CD8-positive, alpha-beta memory T cell (primary cell): ENCODE measurements around the gene SLC35E4. TPM values are rescaled to one million over a fixed set of nuclear protein-coding genes. Genes with fewer than 3 reads are reported as not detected.

Experiments used
- CTCF ChIA-PET: fragments of 350-600 bp; sonication (Branson Sonifier 250); formaldehyde crosslinking; loops from one replicate; lab custom pipeline; 2021; ENCODE audit warnings: antibody characterized with exemption; lab: Charles Lee
- POLR2A ChIA-PET: fragments of 350-600 bp; sonication (Branson Sonifier 250); formaldehyde crosslinking; loops from one replicate; lab custom pipeline; 2021; ENCODE audit warnings: antibody characterized with exemption; lab: Charles Lee
- DNase-seq, 5 donors: peaks; one replicate each; pipeline versions ENCODE4 v3.0.0 to v3.0.0-alpha.2; 2020 to 2022; ENCODE audit warnings: mixed read lengths in 1 of 5
- H3K27ac ChIP-seq: one replicate; pipeline ENCODE4 v1.7.0; 2013; ENCODE audit warnings: low read depth, mild to moderate bottlenecking, low read length, moderate library complexity
- H3K27me3 ChIP-seq: 2 replicates; pipeline ENCODE4 v1.7.0; 2013; ENCODE audit warnings: low read length, mild to moderate bottlenecking; ENCODE audit not compliant: insufficient read depth, poor library complexity, severe bottlenecking
- H3K36me3 ChIP-seq: 2 replicates; pipeline ENCODE4 v1.7.0; 2013; ENCODE audit warnings: mild to moderate bottlenecking, low read length, moderate library complexity; ENCODE audit not compliant: insufficient read depth
- H3K4me1 ChIP-seq: 2 replicates; pipeline ENCODE4 v1.7.0; 2013; ENCODE audit warnings: mild to moderate bottlenecking, low read length, moderate library complexity; ENCODE audit not compliant: insufficient read depth
- H3K4me3 ChIP-seq: 2 replicates; pipeline ENCODE4 v1.7.0; 2013; ENCODE audit warnings: mild to moderate bottlenecking, low read length
- H3K9me3 ChIP-seq: 2 replicates; pipeline ENCODE4 v1.7.0; 2013; ENCODE audit warnings: mild to moderate bottlenecking, low read length
- H3K27ac Mint-ChIP-seq, 8 donors: one replicate each; pipeline ENCODE4 v1.8.0; 2020 to 2021; ENCODE audit warnings: mixed read lengths in 8 of 8, mild to moderate bottlenecking in 6 of 8, inconsistent platforms in 3 of 8, moderate library complexity in 3 of 8
- H3K27me3 Mint-ChIP-seq, 2 donors: one replicate each; pipeline ENCODE4 v1.8.0; 2020 to 2021; ENCODE audit warnings: mixed read lengths in 2 of 2, mild to moderate bottlenecking in 1 of 2, moderate library complexity in 1 of 2
- H3K36me3 Mint-ChIP-seq, 3 donors: one replicate each; pipeline ENCODE4 v1.8.0; 2020 to 2021; ENCODE audit warnings: mixed read lengths in 3 of 3, inconsistent platforms in 1 of 3, mild to moderate bottlenecking in 1 of 3
- H3K4me1 Mint-ChIP-seq, 3 donors: one replicate each; pipeline ENCODE4 v1.8.0; 2020 to 2021; ENCODE audit warnings: mixed read lengths in 3 of 3, inconsistent platforms in 1 of 3, mild to moderate bottlenecking in 1 of 3
- H3K4me3 Mint-ChIP-seq, 7 donors: one replicate each; pipeline ENCODE4 v1.8.0; 2020 to 2021; ENCODE audit warnings: mixed read lengths in 7 of 7, mild to moderate bottlenecking in 6 of 7, moderate library complexity in 4 of 7, inconsistent platforms in 2 of 7
- H3K9me3 Mint-ChIP-seq, 5 donors: one replicate each; pipeline ENCODE4 v1.8.0; 2020 to 2022; ENCODE audit warnings: mixed read lengths in 5 of 5, mild to moderate bottlenecking in 3 of 5, moderate library complexity in 2 of 5, inconsistent platforms in 1 of 5
- polyA plus RNA-seq: library from polyadenylated mRNA; unstranded; fragments of 300-500 nt; fragmentation: Illumina TruSeq; gene quantifications from one replicate; pipeline ENCODE4 v1.2.3, GENCODE V29; 2021
- total RNA-seq, 2 experiments: library from RNA; stranded (reverse); gene quantifications; one replicate each; pipeline ENCODE4 v1.2.3, GENCODE V29; 2021

The SLC35E4 gene
- total and polyA plus RNA-seq, 3 experiments from 2014 or later: 3.3 to 8.4 (median 7.1) TPM

GRCh38 chr22:30643055-30643875, 7.7 kb downstream of the SLC35E4 start:
- Histone ChIP-seq H3K27me3 (no peaks in the 10 kb centered on the region), H3K27ac (no peak overlapping the region), H3K4me3 (no peak overlapping the region), H3K9me3 (no peaks in the 10 kb centered on the region), H3K36me3 (no peaks in the 10 kb centered on the region), H3K4me1 (no peaks in the 10 kb centered on the region)
- CTCF ChIA-PET: interaction anchor here (0.7 to 2.0 kb wide), 3 partner anchors 9 to 442 kb away, joined by 3 to 6 read pairs (median 5); no protein-coding TSS in a partner anchor
- no peak for DNase-seq
- POLR2A ChIA-PET: interaction anchor here (0.5 kb wide), 1 partner anchor 12 kb away, joined by 4 read pairs; no protein-coding TSS in a partner anchor
- Mint-ChIP-seq H3K27me3 (no peaks in the 10 kb centered on the region), H3K4me3 (no peak overlapping the region), H3K36me3 (peaks cover 0 to 5% (median 0%) of the 10 kb centered on the region in 3 donors), H3K27ac (peak overlapping the region in 3 of 8 donors; percentile 15 to 86 (median 61)), H3K9me3 (no peaks in the 10 kb centered on the region), H3K4me1 (peaks cover 0 to 9% (median 1%) of the 10 kb centered on the region in 3 donors)

GRCh38 chr22:30646518-30647160, 11.1 kb downstream of the SLC35E4 start:
- Mint-ChIP-seq H3K4me3 (no peak overlapping the region), H3K36me3 (no peaks in the 10 kb centered on the region)

GRCh38 chr22:30647536-30647935, 12.0 kb downstream of the SLC35E4 start:
- peaks cover 4 to 19% (median 17%) of the 10 kb centered on the region in 3 donors for H3K4me1 Mint-ChIP-seq
- CTCF ChIA-PET: interaction anchor here (4.7 kb wide), 1 partner anchor 13 kb away, joined by 35 read pairs; the partner anchor contains the start of gene SLC35E4

More at GRCh38 chr22:30646518-30647160, 11.1 kb downstream of the SLC35E4 start:
- CTCF ChIA-PET: interaction anchor here (4.7 kb wide), 1 partner anchor 12 kb away, joined by 35 read pairs; the partner anchor contains the start of gene SLC35E4
- Histone ChIP-seq H3K27me3 (no peaks in the 10 kb centered on the region), H3K36me3 (no peaks in the 10 kb centered on the region), H3K9me3 (no peaks in the 10 kb centered on the region), H3K4me3 (no peak overlapping the region), H3K4me1 (no peaks in the 10 kb centered on the region), H3K27ac (no peak overlapping the region)
- Mint-ChIP-seq H3K4me1 (peaks cover 3 to 19% (median 10%) of the 10 kb centered on the region in 3 donors), H3K27ac (peak overlapping the region in 2 of 8 donors; percentile 8 to 65), H3K9me3 (no peaks in the 10 kb centered on the region), H3K27me3 (no peaks in the 10 kb centered on the region)
- no peak for DNase-seq
- POLR2A ChIA-PET: no interaction called here

GRCh38 chr22:30648825-30649224, 13.2 kb downstream of the SLC35E4 start:
- Histone ChIP-seq H3K4me3 (no peak overlapping the region), H3K36me3 (no peaks in the 10 kb centered on the region), H3K27me3 (no peaks in the 10 kb centered on the region), H3K27ac (peak overlapping the region; percentile 18), H3K9me3 (no peaks in the 10 kb centered on the region), H3K4me1 (no peaks in the 10 kb centered on the region)
- no peaks in the 10 kb centered on the region for H3K27me3 Mint-ChIP-seq
- ChIA-PET POLR2A (no interaction called here), CTCF (interaction anchor here (0.9 to 4.7 kb wide), 2 partner anchors 14 to 273 kb away, joined by 3 to 35 read pairs; partner anchors contain the start of gene SLC35E4)
- H3K27ac Mint-ChIP-seq: peak overlapping the region in 6 of 8 donors; percentile 12 to 85 (median 64)
- no peak for DNase-seq
- H3K9me3 Mint-ChIP-seq: no peaks in the 10 kb centered on the region
- H3K36me3 Mint-ChIP-seq: peaks cover 0 to 2% (median 0%) of the 10 kb centered on the region in 3 donors
- H3K4me1 Mint-ChIP-seq: peaks cover 4 to 22% (median 12%) of the 10 kb centered on the region in 3 donors
- no peak overlapping the region for H3K4me3 Mint-ChIP-seq

More at GRCh38 chr22:30647536-30647935, 12.0 kb downstream of the SLC35E4 start:
- no peak for DNase-seq
- H3K27me3 Mint-ChIP-seq: no peaks in the 10 kb centered on the region
- Histone ChIP-seq H3K4me3 (no peak overlapping the region), H3K9me3 (no peaks in the 10 kb centered on the region), H3K27ac (no peak overlapping the region), H3K4me1 (no peaks in the 10 kb centered on the region), H3K27me3 (no peaks in the 10 kb centered on the region), H3K36me3 (no peaks in the 10 kb centered on the region)
- no peak overlapping the region for H3K27ac Mint-ChIP-seq
- H3K9me3 Mint-ChIP-seq: no peaks in the 10 kb centered on the region
- POLR2A ChIA-PET: no interaction called here
- H3K4me3 Mint-ChIP-seq: no peak overlapping the region
- no peaks in the 10 kb centered on the region for H3K36me3 Mint-ChIP-seq

- H3K27me3 Mint-ChIP-seq: no peaks in the 10 kb centered on the region
- POLR2A ChIA-PET: no interaction called here
- H3K4me1 ChIP-seq: no peaks in the 10 kb centered on the region
- no peak overlapping the region for H3K4me3 ChIP-seq
- H3K9me3 Mint-ChIP-seq: no peaks in the 10 kb centered on the region
- CTCF ChIA-PET: interaction anchor here (0.9 to 4.7 kb wide), 2 partner anchors 15 to 272 kb away, joined by 3 to 35 read pairs; partner anchors contain the start of gene SLC35E4
- H3K36me3 Mint-ChIP-seq: peaks cover 0 to 4% (median 2%) of the 10 kb centered on the region in 3 donors
- no peaks in the 10 kb centered on the region for H3K36me3 ChIP-seq
- peak overlapping the region; percentile 18 for H3K27ac ChIP-seq
- H3K27me3 ChIP-seq: no peaks in the 10 kb centered on the region
- no peaks in the 10 kb centered on the region for H3K9me3 ChIP-seq
- DNase-seq: peak in 4 of 5 donors; percentile 14 to 83 (median 34)
- H3K4me1 Mint-ChIP-seq: peaks cover 4 to 22% (median 10%) of the 10 kb centered on the region in 3 donors
- no peak overlapping the region for H3K4me3 Mint-ChIP-seq
- peak overlapping the region; percentile 21 to 92 (median 70) for H3K27ac Mint-ChIP-seq
Observed at GRCh38 chr22:30649430-30650007, 13.9 kb downstream of the SLC35E4 start.

GRCh38 chr22:30650508-30651116, 15.0 kb downstream of the SLC35E4 start:
- Mint-ChIP-seq H3K36me3 (peaks cover 0 to 10% (median 4%) of the 10 kb centered on the region in 3 donors), H3K9me3 (no peaks in the 10 kb centered on the region), H3K4me1 (peaks cover 4 to 22% (median 10%) of the 10 kb centered on the region in 3 donors), H3K27me3 (no peaks in the 10 kb centered on the region), H3K4me3 (no peak overlapping the region), H3K27ac (peak overlapping the region in 3 of 8 donors; percentile 26 to 68 (median 50))
- H3K27ac ChIP-seq: no peak overlapping the region
- no peaks in the 10 kb centered on the region for H3K9me3 ChIP-seq
- H3K27me3 ChIP-seq: no peaks in the 10 kb centered on the region
- H3K4me1 ChIP-seq: no peaks in the 10 kb centered on the region
- H3K4me3 ChIP-seq: no peak overlapping the region
- H3K36me3 ChIP-seq: no peaks in the 10 kb centered on the region
- DNase-seq: no peak
- ChIA-PET CTCF (interaction anchor here (4.7 kb wide), 1 partner anchor 16 kb away, joined by 35 read pairs; the partner anchor contains the start of gene SLC35E4), POLR2A (no interaction called here)

- Histone ChIP-seq H3K27ac (no peak overlapping the region), H3K4me3 (no peak overlapping the region), H3K4me1 (no peaks in the 10 kb centered on the region), H3K36me3 (no peaks in the 10 kb centered on the region), H3K9me3 (no peaks in the 10 kb centered on the region), H3K27me3 (no peaks in the 10 kb centered on the region)
- Mint-ChIP-seq H3K27me3 (no peaks in the 10 kb centered on the region), H3K27ac (peak overlapping the region in 2 of 8 donors; percentile 3 to 69), H3K9me3 (no peaks in the 10 kb centered on the region), H3K4me3 (no peak overlapping the region), H3K4me1 (peaks cover 4 to 22% (median 10%) of the 10 kb centered on the region in 3 donors), H3K36me3 (peaks cover 0 to 12% (median 4%) of the 10 kb centered on the region in 3 donors)
- POLR2A ChIA-PET: no interaction called here
- CTCF ChIA-PET: no interaction called here
- DNase-seq: no peak
Observed at GRCh38 chr22:30652852-30653251, 17.3 kb downstream of the SLC35E4 start.
